Liver (tissue), 9 donors: Measurements from ENCODE around the gene C11orf68. TPM values are rescaled to one million over a fixed set of nuclear protein-coding genes. Genes with fewer than 3 reads are reported as not detected.

Experiments
- DNase-seq: peaks from one replicate; pipeline ENCODE4 v3.0.0-alpha.2; 2017; ENCODE audit warnings: low spot score
- H3K27ac ChIP-seq, 2 donors: one replicate each; pipeline ENCODE4 v1.7.0; 2013; ENCODE audit warnings: inconsistent platforms in 2 of 2, low read length in 2 of 2, control low read depth in 1 of 2, low read depth in 1 of 2, mild to moderate bottlenecking in 1 of 2
- H3K27me3 ChIP-seq, 4 donors: one replicate each; pipeline versions ENCODE4 v1.6.1 to v1.7.0; 2013; ENCODE audit warnings: low read length in 3 of 4, inconsistent platforms in 1 of 4, mild to moderate bottlenecking in 1 of 4, moderate library complexity in 1 of 4; ENCODE audit not compliant: control insufficient read depth in 4 of 4, insufficient read depth in 4 of 4
- H3K36me3 ChIP-seq, 4 donors: one replicate each; pipeline versions ENCODE4 v1.6.1 to v1.7.0; 2013; ENCODE audit warnings: low read length in 3 of 4, mild to moderate bottlenecking in 3 of 4, low read depth in 1 of 4, moderate library complexity in 1 of 4; ENCODE audit not compliant: control insufficient read depth in 4 of 4, insufficient read depth in 3 of 4
- H3K4me1 ChIP-seq, 4 donors: one replicate each; pipeline versions ENCODE4 v1.6.1 to v1.7.0; 2013; ENCODE audit warnings: low read length in 3 of 4, mild to moderate bottlenecking in 3 of 4, moderate library complexity in 1 of 4; ENCODE audit not compliant: control insufficient read depth in 4 of 4, insufficient read depth in 4 of 4
- H3K4me3 ChIP-seq, 3 donors: one replicate each; pipeline versions ENCODE4 v1.6.1 to v1.7.0; 2013; ENCODE audit warnings: low read length in 3 of 3, control low read depth in 1 of 3, low read depth in 1 of 3, mild to moderate bottlenecking in 1 of 3
- H3K9ac ChIP-seq, 2 donors: one replicate each; pipeline ENCODE4 v1.7.0; 2013; ENCODE audit warnings: low read length in 2 of 2, mild to moderate bottlenecking in 2 of 2, moderate library complexity in 2 of 2, control low read depth in 1 of 2, low read depth in 1 of 2
- H3K9me3 ChIP-seq, 4 donors: one replicate each; pipeline versions ENCODE4 v1.6.1 to v1.7.0; 2013; ENCODE audit warnings: low read length in 3 of 4; ENCODE audit not compliant: control insufficient read depth in 4 of 4
- ATF3 ChIP-seq: IDR thresholded peaks from 2 replicates; pipeline ENCODE4 v1.6.1; 2016; ENCODE audit warnings: antibody characterized with exemption
- CTCF ChIP-seq: fragments of 150-350 bp; IDR thresholded peaks from 2 replicates; pipeline ENCODE4 v1.5.1; 2017; ENCODE audit warnings: improper control_type of control experiment, low read depth, low read length; ENCODE audit not compliant: missing input control
- EGR1 ChIP-seq, 2 donors: IDR thresholded peaks; 2 replicates each; pipeline ENCODE4 v1.6.1; 2016 to 2018; ENCODE audit warnings: antibody characterized with exemption in 2 of 2, low read depth in 2 of 2
- FOXA1 ChIP-seq: IDR thresholded peaks from 2 replicates; pipeline ENCODE4 v1.6.1; 2016; ENCODE audit warnings: antibody characterized with exemption
- FOXA2 ChIP-seq: IDR thresholded peaks from 2 replicates; pipeline ENCODE4 v1.6.1; 2016; ENCODE audit warnings: antibody characterized with exemption
- GABPA ChIP-seq, 2 donors: IDR thresholded peaks in 1 of 2; conservative IDR thresholded peaks in 1 of 2; 2 replicates each; pipeline ENCODE4 v1.6.1; 2016; ENCODE audit warnings: antibody characterized with exemption in 2 of 2, mild to moderate bottlenecking in 1 of 2, moderate library complexity in 1 of 2
- HNF4A ChIP-seq, 2 donors: conservative IDR thresholded peaks; 2 replicates each; pipeline ENCODE4 v1.6.1; 2016; ENCODE audit warnings: antibody characterized with exemption in 2 of 2, mild to moderate bottlenecking in 2 of 2
- HNF4G ChIP-seq: IDR thresholded peaks from 2 replicates; pipeline ENCODE4 v1.6.1; 2016; ENCODE audit warnings: antibody characterized with exemption
- JUND ChIP-seq, 2 donors: IDR thresholded peaks; 2 replicates each; pipeline ENCODE4 v1.6.1; 2016; ENCODE audit warnings: antibody characterized with exemption in 2 of 2
- MAX ChIP-seq: IDR thresholded peaks from 2 replicates; pipeline ENCODE4 v1.6.1; 2016; ENCODE audit warnings: antibody characterized with exemption
- NR2F2 ChIP-seq: IDR thresholded peaks from 2 replicates; pipeline ENCODE4 v1.6.1; 2016; ENCODE audit warnings: antibody characterized with exemption
- RAD21 ChIP-seq, 2 donors: IDR thresholded peaks; 2 replicates each; pipeline ENCODE4 v1.6.1; 2016; ENCODE audit warnings: antibody characterized with exemption in 2 of 2, mild to moderate bottlenecking in 2 of 2
- REST ChIP-seq: IDR thresholded peaks from 2 replicates; pipeline ENCODE4 v1.6.1; 2016; ENCODE audit warnings: antibody characterized with exemption, mild to moderate bottlenecking
- RXRA ChIP-seq, 2 donors: IDR thresholded peaks; 2 replicates each; pipeline ENCODE4 v1.6.1; 2017 to 2018; ENCODE audit warnings: antibody characterized with exemption in 2 of 2, mild to moderate bottlenecking in 1 of 2
- SP1 ChIP-seq: IDR thresholded peaks from 2 replicates; pipeline ENCODE4 v1.6.1; 2018; ENCODE audit warnings: antibody characterized with exemption, mild to moderate bottlenecking
- TAF1 ChIP-seq: conservative IDR thresholded peaks from 2 replicates; pipeline ENCODE4 v1.6.1; 2016; ENCODE audit warnings: antibody characterized with exemption, mild to moderate bottlenecking
- YY1 ChIP-seq: IDR thresholded peaks from 2 replicates; pipeline ENCODE4 v1.6.1; 2016; ENCODE audit warnings: antibody characterized with exemption, mild to moderate bottlenecking
- ZBTB33 ChIP-seq: IDR thresholded peaks from 2 replicates; pipeline ENCODE4 v1.6.1; 2016; ENCODE audit warnings: antibody characterized with exemption
- WGBS: extraction: QIAGEN DNeasy Blood & Tissue Kit; methylation state at CpG from one replicate; pipeline ENCODE4 v1.1.7; 2013; 5-methylcytosine and 5-hydroxymethylcytosine counted together
- polyA plus RNA-seq, 2 donors: library from polyadenylated mRNA; stranded (reverse) in 1 of 2; unstranded in 1 of 2; fragments of 200-250 nt in 1 of 2; fragments of >200 nt in 1 of 2; fragmentation: Nextera tagmentation in 1 of 2; extraction: Ambion mirVana in 1 of 2; gene quantifications; one replicate each; pipeline versions ENCODE4 v1.2.1 to v1.2.3, GENCODE V29; 2013 to 2015
- total RNA-seq, 2 donors: library from RNA; depleted of rRNA; stranded (reverse); fragments of >200 nt; gene quantifications; one replicate each; pipeline ENCODE4 v1.2.3, GENCODE V29; 2014
- donor health status: healthy.
- donor health status: healthy.
- donor health status: healthy.
- donor health status: healthy.
- donor health status: healthy.

The C11orf68 gene
- total and polyA plus RNA-seq, 4 donors = 4.4 to 15.4 (median 11.2) TPM

- H3K4me1 ChIP-seq = peaks cover 0 to 3% (median 1%) of the 10 kb centered on the region in 4 donors
- no peak for TF ChIP-seq EGR1 (IDR thresholded peaks at IDR 0.05; ENCODE audit: low read depth in 2 of 2)
- TF ChIP-seq REST = no peak
- TF ChIP-seq NR2F2 = no peak
- no peak for TF ChIP-seq HNF4G
- no peak for TF ChIP-seq GABPA (IDR thresholded peaks at IDR 0.05 in 1 of 2, conservative IDR thresholded peaks at IDR 0.05 in 1 of 2)
- no peak for TF ChIP-seq TAF1
- TF ChIP-seq MAX = no peak
- no peak for TF ChIP-seq HNF4A (conservative IDR thresholded peaks at IDR 0.05)
- no peak for TF ChIP-seq ZBTB33
- no peak for TF ChIP-seq RAD21 (IDR thresholded peaks at IDR 0.05)
- no peak for TF ChIP-seq CTCF
- TF ChIP-seq FOXA1 = no peak
- no peak for TF ChIP-seq ATF3
- no peak for TF ChIP-seq FOXA2
- TF ChIP-seq JUND (IDR thresholded peaks at IDR 0.05) = no peak
- TF ChIP-seq YY1 = no peak
- no peak for TF ChIP-seq SP1
- H3K4me3 ChIP-seq = no peak overlapping the region
- 78% methylated on average over 6 of the region's 6 CpGs for WGBS
- no peak overlapping the region for H3K9ac ChIP-seq
- no peaks in the 10 kb centered on the region for H3K36me3 ChIP-seq
- no peak for DNase-seq
- H3K27me3 ChIP-seq = no peaks in the 10 kb centered on the region
- H3K27ac ChIP-seq = no peak overlapping the region
- H3K9me3 ChIP-seq = no peaks in the 10 kb centered on the region
Measured at GRCh38 chr11:65928667-65929066, 9.8 kb upstream of the C11orf68 start.

- DNase-seq = peak; percentile 51
- peaks cover 0 to 4% (median under 1%) of the 10 kb centered on the region in 4 donors for H3K36me3 ChIP-seq
- no peak overlapping the region for H3K9ac ChIP-seq
- H3K9me3 ChIP-seq = no peaks in the 10 kb centered on the region
- H3K4me1 ChIP-seq = peaks cover 0 to 3% (median 1%) of the 10 kb centered on the region in 4 donors
- no peaks in the 10 kb centered on the region for H3K27me3 ChIP-seq
- H3K4me3 ChIP-seq = no peak overlapping the region
- WGBS = 37% methylated on average over 9 of the region's 9 CpGs
- H3K27ac ChIP-seq = peak overlapping the region; percentile 6 to 36
- TF ChIP-seq MAX = no peak
- TF ChIP-seq SP1 = no peak
- TF ChIP-seq REST = no peak
- TF ChIP-seq CTCF = no peak
- TF ChIP-seq RXRA (IDR thresholded peaks at IDR 0.05) = no peak
- TF ChIP-seq EGR1 (IDR thresholded peaks at IDR 0.05; ENCODE audit: low read depth in 2 of 2) = no peak
- TF ChIP-seq FOXA1 = no peak
- TF ChIP-seq RAD21 (IDR thresholded peaks at IDR 0.05) = no peak
- no peak for TF ChIP-seq TAF1
- TF ChIP-seq HNF4G = no peak
- no peak for TF ChIP-seq HNF4A (conservative IDR thresholded peaks at IDR 0.05)
- no peak for TF ChIP-seq YY1
Measured at GRCh38 chr11:65927904-65928397, 9.1 kb upstream of the C11orf68 start.
